GM21423 (cell line): ENCODE results near the gene MON2.
A peak's percentile ranks its signal among the peaks of the same experiment; 100 is the strongest.
"Not testable (repeated sequence)": the region's sequence is repeated elsewhere in the genome, so short reads cannot be mapped to it uniquely, and the experiment has no call there.

Experiments used
- ATAC-seq: cut with Tn5 transposase; IDR thresholded peaks from one replicate; pipeline ENCODE4 v1.9.1; 2021; ENCODE audit warnings: mild to moderate bottlenecking, moderate library complexity; ENCODE audit not compliant: unreplicated experiment

Gene MON2

GRCh38 chr12:62542814-62543213, 76.2 kb downstream of the MON2 start:
- ATAC-seq = no peak

- no peak for ATAC-seq
Measured at GRCh38 chr12:62543324-62543723, 76.7 kb downstream of the MON2 start.

GRCh38 chr12:62543741-62544140, 77.1 kb downstream of the MON2 start:
- no peak for ATAC-seq

DNA sequence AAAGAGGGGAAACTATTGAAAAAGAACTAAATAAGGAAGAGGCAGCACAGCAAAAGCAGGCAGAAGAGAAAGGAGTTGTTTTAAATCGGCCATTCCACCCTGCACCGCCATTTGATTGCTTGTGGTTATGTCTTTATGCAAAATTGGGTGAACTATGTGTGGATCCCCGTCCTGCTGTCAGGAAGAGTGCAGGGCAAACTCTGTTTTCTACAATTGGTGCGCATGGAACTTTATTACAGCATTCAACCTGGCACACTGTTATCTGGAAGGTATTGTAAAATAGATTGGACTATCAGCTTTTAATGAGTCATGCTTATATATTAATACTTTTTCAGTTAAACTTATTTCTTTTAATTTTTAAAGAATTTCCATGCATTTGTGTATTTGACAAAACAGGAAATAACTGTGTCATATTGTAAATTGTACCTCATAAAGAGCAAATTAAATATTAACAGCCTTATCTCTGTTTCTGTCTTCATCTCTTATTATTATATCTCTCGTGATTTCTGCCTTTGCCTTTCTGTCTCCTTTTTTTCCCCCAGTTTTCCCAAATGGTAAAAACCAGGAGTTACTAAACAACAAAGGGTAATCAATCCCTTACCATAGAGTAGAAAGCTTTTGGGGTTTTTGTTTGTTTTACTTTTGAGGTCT, 86.4 kb downstream of the MON2 start:
- ATAC-seq = no peak

DNA sequence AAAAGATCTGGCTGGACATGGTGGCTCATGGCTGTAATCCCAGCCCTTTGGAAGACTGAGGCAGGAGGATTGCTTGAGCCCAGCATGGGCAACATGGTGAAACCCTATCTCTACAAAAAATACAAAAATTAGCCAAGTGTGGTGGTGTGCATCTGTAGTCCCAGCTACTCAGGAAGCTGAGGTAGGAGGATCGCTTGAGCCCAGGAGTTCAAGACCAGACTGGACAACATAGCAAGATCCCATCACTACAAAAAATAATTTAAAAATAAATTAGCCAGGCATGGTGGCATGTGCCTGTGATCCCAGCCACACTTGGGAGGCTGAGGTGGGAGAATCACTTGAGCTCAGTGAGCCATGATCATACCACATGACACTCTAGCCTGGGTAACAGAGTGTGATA, 92.7 kb downstream of the MON2 start:
- ATAC-seq = not testable (repeated sequence)

DNA sequence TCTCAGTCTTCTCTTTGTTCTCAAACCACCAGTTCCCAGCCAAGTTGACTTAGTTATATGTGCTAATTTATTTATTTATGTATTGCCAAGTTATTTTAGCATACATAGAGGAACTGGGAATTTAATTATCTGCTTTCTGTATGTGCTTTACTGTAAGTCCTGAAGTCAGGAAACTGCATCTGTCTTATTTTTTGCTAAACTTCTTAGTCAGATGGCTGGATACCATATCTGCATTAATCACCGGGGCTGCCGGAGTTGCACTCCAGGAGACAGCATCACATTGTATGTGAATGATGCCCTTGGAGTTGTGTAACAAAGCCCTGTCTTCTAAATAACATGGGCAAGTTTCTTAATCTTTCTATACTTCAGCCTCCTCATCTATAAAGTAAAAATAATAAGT, 96.2 kb downstream of the MON2 start:
- ATAC-seq = no peak

DNA sequence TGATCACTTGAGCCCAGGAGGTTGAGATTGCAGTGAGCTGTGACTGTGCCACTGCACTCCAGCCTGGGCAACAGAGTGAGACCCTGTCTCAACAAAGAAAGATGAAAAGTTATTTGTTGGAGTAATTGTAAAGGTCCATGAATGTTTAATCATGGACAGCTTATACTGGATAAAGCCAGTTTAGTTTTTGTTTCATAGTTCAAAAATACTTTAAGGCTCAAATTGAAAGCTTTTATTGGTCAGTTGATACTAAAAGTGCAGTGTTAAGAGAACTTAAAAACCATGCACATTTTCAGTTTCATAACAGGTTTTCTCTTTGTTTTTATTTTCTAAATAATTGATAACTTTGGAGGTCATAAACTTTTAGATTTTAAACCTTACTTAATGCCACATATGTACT, 108.4 kb downstream of the MON2 start:
- ATAC-seq = peak; percentile 65

DNA sequence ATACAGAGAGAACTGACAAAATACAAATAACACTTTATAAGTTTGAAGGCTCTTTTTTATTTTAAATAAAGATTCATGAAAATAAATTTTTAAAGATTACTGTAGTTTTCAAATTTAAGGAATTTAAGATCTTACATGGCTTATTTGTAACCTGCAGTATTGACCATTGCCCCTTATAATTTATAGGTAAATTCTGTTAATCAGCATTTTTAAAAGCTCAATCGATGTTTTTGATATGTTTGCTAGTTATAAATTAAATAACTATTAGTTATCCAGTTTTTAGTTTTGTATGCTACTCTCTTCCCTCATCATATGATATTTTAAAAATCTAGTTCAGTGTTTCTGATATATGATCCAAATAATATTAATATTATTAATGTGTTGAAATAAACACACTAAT, 109.9 kb downstream of the MON2 start:
- ATAC-seq = no peak

GRCh38 chr12:62578726-62579125, 112.1 kb downstream of the MON2 start:
- ATAC-seq = no peak

DNA sequence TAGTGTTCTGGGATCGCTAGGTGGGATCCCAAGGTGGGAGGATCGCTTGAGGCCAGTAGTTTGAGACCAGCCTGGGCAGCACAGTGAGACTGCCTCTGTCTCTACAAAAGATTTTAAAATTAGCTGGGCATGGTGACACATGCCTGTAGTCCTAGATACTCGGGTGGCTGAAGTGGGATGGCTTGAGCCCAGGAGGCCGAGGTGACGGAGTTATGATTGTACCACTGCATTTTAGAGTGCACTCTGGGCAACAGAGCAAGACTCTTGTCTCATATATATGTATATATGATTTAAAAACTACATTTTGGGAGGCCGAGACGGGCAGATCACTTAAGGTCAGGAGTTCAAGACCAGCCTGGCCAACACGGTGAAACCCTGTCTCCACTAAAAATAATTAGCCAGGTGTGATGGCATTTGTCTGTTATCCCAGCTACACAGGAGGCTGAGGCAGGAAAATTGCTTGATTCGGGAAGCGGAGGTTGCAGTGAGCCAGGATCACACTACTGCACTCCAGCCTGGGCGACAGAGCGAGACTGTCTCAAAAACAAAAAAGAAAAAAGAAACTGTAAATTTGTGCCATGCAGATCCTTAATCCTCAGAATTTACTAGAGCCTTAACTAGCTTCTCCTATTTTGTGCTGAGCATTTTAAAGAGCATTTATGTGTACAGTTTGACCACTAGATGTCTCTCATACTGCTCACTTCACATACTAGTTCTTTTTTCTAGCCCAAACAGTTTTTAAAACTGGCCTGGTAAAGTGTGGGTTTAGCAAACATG, 114.8 kb downstream of the MON2 start:
- peak; percentile 48 for ATAC-seq

DNA sequence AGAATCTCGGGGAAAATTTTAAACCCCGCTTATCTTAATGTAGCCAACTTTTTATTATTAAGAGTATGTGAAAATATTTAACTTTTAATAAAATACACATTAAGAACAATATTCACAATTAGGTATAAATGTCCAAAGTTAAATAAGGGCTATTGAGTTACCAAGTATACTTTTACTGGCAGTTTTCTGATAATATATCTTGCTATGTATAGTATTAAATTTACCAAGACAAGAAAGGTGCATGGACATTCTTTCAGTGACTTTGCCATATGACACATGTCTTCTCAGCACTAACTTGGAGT, 115.4 kb downstream of the MON2 start:
- ATAC-seq = no peak

DNA sequence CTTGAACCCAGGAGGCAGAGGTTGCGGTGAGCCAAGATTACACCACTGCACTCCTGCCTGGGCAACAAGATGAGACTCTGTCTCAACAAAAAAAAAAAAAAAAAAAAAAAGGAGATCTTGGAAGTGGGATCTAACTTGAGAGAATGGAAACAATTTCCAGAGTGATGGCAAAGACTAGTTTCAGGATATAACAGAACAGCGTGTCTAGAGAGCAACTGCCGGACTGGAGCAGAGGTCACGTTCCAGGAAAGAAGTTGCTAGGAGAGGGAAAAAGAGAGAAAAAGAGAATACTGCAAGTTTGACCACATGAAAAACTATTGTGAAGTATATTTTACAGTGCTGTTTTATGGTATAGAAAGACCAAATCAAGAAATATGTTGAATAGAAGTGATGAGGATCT, 118.0 kb downstream of the MON2 start:
- ATAC-seq = no peak

- ATAC-seq = no peak
Measured at GRCh38 chr12:62586850-62587249, 120.2 kb downstream of the MON2 start.

GRCh38 chr12:62588916-62589315, 122.3 kb downstream of the MON2 start:
- ATAC-seq = no peak

GRCh38 chr12:62597253-62597652, 130.6 kb downstream of the MON2 start:
- no peak for ATAC-seq

GRCh38 chr12:62598846-62599245, 132.2 kb downstream of the MON2 start:
- no peak for ATAC-seq

- ATAC-seq = no peak
Measured at GRCh38 chr12:62599854-62600437, 133.3 kb downstream of the MON2 start.

DNA sequence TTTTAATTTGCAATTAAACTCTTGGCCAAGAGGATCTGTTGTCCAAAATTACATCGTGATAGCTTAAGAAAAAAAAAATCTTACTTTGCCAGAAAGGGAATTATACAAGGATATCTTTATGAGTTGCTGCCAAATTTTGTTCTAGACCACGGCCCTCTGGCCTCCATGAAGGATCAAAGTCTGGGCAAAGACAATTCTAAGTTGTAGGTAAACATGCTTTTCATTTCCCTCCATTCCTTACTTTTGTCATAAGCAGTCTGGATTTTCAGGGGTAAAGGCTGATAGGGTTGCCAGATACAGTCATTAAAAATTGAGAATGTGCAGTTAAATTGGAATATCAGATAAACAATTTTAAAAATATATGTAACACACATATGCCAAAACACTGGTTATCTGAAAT, 135.1 kb downstream of the MON2 start:
- no peak for ATAC-seq

GRCh38 chr12:62602255-62603060, 135.8 kb downstream of the MON2 start:
- peak; percentile 66 for ATAC-seq

DNA sequence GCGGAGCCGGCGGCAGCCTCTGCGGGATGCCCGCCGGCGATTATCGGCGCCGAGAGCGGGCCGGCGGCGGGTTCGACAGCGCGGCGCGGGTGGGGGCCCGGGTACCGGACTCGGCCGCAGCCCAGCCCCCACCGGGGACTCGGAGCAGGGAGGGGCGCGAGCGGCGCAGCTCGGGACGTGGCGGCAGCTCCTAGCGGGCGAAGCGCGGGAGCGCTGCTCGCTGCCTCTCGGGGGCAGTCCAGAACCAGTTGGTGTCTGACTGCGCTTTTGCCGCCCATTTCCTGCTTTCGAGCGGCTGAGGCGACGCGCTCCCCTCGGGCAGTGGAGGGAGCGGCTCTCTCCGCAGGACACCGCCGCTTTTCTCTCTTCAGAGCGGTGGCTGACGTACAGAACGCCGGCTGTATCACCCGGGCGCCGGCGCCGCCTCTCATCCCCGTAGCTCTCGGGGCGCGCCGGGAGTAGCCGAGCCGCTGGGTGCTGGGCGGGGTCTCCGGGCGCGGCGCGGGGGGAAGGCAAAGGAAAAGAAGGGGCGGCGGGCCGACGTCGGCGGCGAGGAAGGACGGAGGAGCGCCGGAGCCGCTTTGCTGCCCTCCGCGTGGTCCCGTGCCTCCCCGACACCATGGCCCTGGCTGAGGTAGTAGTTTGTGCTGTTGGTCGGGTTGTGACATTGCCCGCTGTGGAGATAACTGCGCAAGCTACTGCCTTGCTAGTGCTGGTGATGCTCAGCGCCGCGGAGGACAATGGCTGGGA, 136.6 kb downstream of the MON2 start:
- peak; percentile 62 for ATAC-seq

DNA sequence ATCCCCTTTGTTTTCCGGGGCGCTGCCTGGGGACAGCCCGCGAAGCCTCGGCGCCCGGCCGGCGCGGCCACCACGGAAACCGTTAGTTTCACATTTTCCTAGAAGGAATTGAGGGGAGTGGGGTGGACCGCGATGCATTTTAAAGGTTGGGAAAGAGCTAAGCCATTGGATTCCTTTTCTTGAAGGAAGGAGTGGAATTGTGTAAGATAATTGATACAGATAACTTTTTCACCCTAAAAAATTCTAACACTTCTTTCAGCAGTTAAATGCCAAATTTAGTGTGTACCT, 137.1 kb downstream of the MON2 start:
- ATAC-seq = no peak
